ENCODE results near the gene TENT5C.

Gene TENT5C

GRCh38 chr1:117674521-117675400, 68.9 kb downstream of the TENT5C start:
- DNase-seq (ENCODE audit: low read depth in 2 of 2, low spot score in 1 of 2), result no peak

DNA sequence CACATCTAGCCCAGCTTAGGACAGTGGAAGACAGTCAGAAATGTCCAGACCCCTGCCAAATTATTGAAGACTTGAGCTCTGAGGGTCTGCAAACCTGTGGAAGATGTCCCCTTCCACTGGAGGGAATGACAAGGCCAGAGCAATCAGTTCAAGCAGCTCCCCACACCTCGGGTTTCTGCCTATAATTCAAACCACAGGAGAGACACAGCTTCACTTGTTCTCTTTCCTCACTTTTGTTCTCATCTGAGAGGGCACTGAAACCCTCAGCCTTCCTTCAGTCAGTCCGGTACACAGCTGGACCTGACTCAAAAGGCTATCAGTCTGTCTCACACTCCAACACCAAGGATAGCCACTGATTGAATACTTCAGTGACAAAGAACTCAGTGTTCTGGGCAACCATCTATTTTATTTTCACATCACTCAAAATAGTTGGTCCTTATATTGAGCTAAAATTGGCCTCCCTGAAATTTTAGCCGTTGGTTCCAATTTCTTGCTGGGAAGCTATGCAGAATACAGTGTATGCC, 70.1 kb downstream of the TENT5C start:
- no peak for DNase-seq (ENCODE audit: low read depth in 2 of 2, low spot score in 1 of 2)

DNA sequence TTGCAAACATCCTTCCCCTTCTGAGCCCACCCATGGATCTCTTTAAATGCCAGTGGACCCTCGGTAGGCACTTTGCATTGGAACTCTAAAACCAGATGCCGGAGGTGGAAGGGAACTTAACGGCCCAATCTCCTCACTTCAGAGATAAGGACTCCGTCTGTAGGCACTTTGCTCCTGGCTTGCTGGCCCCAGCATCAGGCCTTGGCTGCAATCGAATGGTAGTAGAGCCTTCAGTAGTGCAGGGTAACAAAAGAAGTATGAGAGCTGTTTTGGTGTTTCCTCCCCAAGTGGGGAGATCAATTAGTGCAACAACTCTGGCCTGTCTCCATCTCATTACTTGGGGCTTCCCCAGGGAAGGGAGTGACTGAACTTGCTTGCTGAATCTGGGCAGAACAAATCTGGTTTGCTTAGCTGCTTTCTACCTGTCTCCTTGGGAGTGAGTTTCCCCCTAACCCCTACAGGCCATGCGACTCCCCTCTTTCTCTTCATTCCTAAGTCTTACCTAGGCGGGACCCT, 70.8 kb downstream of the TENT5C start:
- no peak for DNase-seq (ENCODE audit: low read depth in 2 of 2, low spot score in 1 of 2)
